Stomach (tissue), 9 donors: Measurements from ENCODE around the gene NPY5R. TPM values are rescaled to one million over a fixed set of nuclear protein-coding genes. Genes with fewer than 3 reads are reported as not detected.

ENCODE experiments used
- DNase-seq, 2 donors: peaks; one replicate each; pipeline versions ENCODE4 v3.0.0 to v3.0.0-alpha.2; 2013 to 2019
- H3K27ac ChIP-seq, 5 donors: fragments of 200-600 bp in 4 of 5; sonication (generic) in 4 of 5; one replicate each; pipeline ENCODE4 v1.5.1; 2013 to 2019; ENCODE audit warnings: mild to moderate bottlenecking in 1 of 5, moderate library complexity in 1 of 5
- H3K27me3 ChIP-seq, 3 donors: fragments of 200-600 bp; sonication (generic); one replicate each; pipeline ENCODE4 v1.5.1; 2017 to 2019; ENCODE audit warnings: mixed run types in 1 of 3
- H3K36me3 ChIP-seq, 4 donors: fragments of 200-600 bp; sonication (generic); 1 replicate in 3 of 4; 2 replicates in 1 of 4; pipeline ENCODE4 v1.5.1; 2016 to 2019
- H3K4me1 ChIP-seq, 4 donors: fragments of 200-600 bp; sonication (generic); one replicate each; pipeline ENCODE4 v1.5.1; 2016 to 2019
- H3K4me3 ChIP-seq, 4 donors: fragments of 200-600 bp; sonication (generic) in 3 of 4; one replicate each; pipeline ENCODE4 v1.5.1; 2016 to 2019; ENCODE audit warnings: mild to moderate bottlenecking in 1 of 4
- H3K9me3 ChIP-seq, 4 donors: fragments of 200-600 bp; sonication (generic); one replicate each; pipeline ENCODE4 v1.5.1; 2016 to 2019
- EP300 ChIP-seq: sonication (generic); formaldehyde crosslinking; IDR thresholded peaks from one replicate; pipeline ENCODE4 v1.6.1; 2017; ENCODE audit warnings: antibody characterized with exemption
- POLR2A ChIP-seq, 4 donors: fragments of 450-650 bp; IDR thresholded peaks; one replicate each; pipeline ENCODE4 v1.6.1; 2016; ENCODE audit warnings: antibody characterized with exemption in 4 of 4, control low read depth in 2 of 4, mild to moderate bottlenecking in 1 of 4, moderate library complexity in 1 of 4
- POLR2AphosphoS5 ChIP-seq, 3 donors: sonication (generic); formaldehyde crosslinking; IDR thresholded peaks; one replicate each; pipeline ENCODE4 v1.6.1; 2016; ENCODE audit warnings: antibody characterized with exemption in 3 of 3
- WGBS, 5 donors: extraction: QIAGEN DNeasy Blood & Tissue Kit in 3 of 5; methylation state at CpG; one replicate each; pipeline versions ENCODE4 v1.1.5 to v1.1.7; 2013 to 2018; 5-methylcytosine and 5-hydroxymethylcytosine counted together
- intact Hi-C: fragments of 100-400 bp; cut with DNase I; formaldehyde crosslinking; loops from one replicate; pipeline ENCODE4 v1.15.1; 2023; ENCODE audit warnings: low total_unique reads
- polyA plus RNA-seq, 3 donors: library from polyadenylated mRNA; stranded (reverse); fragments of 200-250 nt; gene quantifications; one replicate each; pipeline ENCODE4 v1.2.3, GENCODE V29; 2013
- total RNA-seq, 5 donors: library from RNA; depleted of rRNA; stranded (reverse); fragments of >200 nt; gene quantifications; one replicate each; pipeline versions ENCODE4 v1.1.0 to v1.2.3, GENCODE V29; 2014 to 2016
- TF ChIP-seq, protein P1 (sequence below), 7 experiments: fragments of 450-650 bp in 4 of 7; fragments of 200-600 bp in 3 of 7; sonication (generic) in 3 of 7; IDR thresholded peaks; one replicate each; pipeline ENCODE4 v1.5.1; 2016 to 2019; ENCODE audit warnings: antibody characterized with exemption in 7 of 7, control low read depth in 2 of 7, mild to moderate bottlenecking in 1 of 7
- donor health status: healthy with polysubstance abuse.
- donor health status: Bipolar disorder and iron deficiency.
- donor health status: healthy.

NPY5R gene
- total and polyA plus RNA-seq, 8 donors, result 0.55 TPM; not detected in 7

DNA sequence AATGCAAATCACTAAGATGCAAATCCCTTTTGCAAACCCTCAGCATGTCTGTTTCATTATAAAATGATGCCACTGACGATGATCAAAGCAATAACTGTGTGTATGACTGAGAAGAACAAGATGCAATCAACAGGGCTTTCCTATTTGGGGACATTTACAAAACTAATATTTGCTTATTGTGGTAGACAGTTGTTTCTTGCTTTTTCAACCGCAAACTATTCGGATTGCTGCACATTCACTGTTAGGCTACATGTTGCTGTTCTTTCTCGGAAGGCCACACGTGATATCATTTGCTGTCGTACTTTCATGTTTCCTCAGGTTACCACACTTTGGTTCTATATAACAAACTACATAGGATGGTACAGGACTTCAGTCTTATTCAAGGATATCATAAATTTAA is 49.8 kb downstream of the NPY5R start:
- H3K36me3 ChIP-seq, result no peaks in the 10 kb centered on the region
- H3K9me3 ChIP-seq, result no peaks in the 10 kb centered on the region
- intact Hi-C loops, result no loop called here
- no peaks in the 10 kb centered on the region for H3K4me1 ChIP-seq
- H3K4me3 ChIP-seq, result no peak overlapping the region
- DNase-seq, result no peak
- no peak overlapping the region for H3K27ac ChIP-seq
- peaks cover 0 to 4% (median 0%) of the 10 kb centered on the region in 3 donors for H3K27me3 ChIP-seq
- WGBS, 5 donors, result 86 to 93% (median 90%) methylated on average over 6 of the region's 6 CpGs
- TF ChIP-seq, protein P1, sequence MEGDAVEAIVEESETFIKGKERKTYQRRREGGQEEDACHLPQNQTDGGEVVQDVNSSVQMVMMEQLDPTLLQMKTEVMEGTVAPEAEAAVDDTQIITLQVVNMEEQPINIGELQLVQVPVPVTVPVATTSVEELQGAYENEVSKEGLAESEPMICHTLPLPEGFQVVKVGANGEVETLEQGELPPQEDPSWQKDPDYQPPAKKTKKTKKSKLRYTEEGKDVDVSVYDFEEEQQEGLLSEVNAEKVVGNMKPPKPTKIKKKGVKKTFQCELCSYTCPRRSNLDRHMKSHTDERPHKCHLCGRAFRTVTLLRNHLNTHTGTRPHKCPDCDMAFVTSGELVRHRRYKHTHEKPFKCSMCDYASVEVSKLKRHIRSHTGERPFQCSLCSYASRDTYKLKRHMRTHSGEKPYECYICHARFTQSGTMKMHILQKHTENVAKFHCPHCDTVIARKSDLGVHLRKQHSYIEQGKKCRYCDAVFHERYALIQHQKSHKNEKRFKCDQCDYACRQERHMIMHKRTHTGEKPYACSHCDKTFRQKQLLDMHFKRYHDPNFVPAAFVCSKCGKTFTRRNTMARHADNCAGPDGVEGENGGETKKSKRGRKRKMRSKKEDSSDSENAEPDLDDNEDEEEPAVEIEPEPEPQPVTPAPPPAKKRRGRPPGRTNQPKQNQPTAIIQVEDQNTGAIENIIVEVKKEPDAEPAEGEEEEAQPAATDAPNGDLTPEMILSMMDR (IDR thresholded peaks at IDR 0.05), result no peak
- no peak for TF ChIP-seq POLR2AphosphoS5 (IDR thresholded peaks at IDR 0.05)
- no peak for TF ChIP-seq EP300
- TF ChIP-seq POLR2A (IDR thresholded peaks at IDR 0.05), result no peak

DNA sequence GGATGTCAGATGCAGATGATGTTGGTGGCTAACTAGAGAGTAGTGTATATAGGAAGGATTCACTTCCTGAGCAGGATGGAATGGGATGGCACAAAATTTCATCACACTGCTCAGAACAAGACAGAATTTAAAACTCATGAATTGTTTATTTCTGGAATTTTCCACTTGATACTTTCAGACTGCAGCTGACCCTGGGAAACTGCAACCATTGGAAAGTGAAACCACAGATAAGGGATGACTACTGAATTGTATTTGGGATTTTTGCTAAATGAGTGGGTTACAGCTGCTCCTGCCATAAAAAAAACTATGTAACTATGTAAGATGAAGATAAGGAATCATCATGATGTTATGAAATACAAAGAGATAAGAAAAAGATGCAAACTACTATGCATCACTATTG is 51.4 kb downstream of the NPY5R start:
- Histone ChIP-seq H3K36me3 (no peaks in the 10 kb centered on the region), H3K4me3 (no peak overlapping the region), H3K27ac (no peak overlapping the region), H3K27me3 (peaks cover 0 to 5% (median 0%) of the 10 kb centered on the region in 3 donors), H3K4me1 (no peaks in the 10 kb centered on the region), H3K9me3 (no peaks in the 10 kb centered on the region)
- TF ChIP-seq POLR2A (IDR thresholded peaks at IDR 0.05) (no peak), EP300 (no peak), POLR2AphosphoS5 (IDR thresholded peaks at IDR 0.05) (no peak)
- TF ChIP-seq, protein P1 (IDR thresholded peaks at IDR 0.05), result no peak
- DNase-seq, result no peak
- intact Hi-C loops, result no loop called here

DNA sequence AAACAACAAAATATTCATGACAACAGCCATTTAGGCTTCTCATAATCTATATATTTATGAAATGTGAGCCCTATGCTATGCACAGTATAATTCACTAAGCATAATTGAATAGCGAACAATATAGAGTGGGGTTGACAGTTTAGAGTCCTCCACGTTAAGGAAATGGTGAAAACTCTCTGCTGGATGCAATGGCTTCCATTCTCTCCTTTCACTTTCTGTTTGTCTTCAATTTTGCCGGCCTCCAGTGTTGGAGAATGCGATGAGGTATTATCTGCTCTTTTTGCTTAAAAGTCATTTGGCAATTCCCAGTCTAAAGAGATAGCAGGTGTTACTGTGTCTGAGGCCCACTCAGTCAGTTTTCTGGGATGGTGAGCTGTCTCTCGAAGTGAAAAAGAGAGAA is 52.1 kb downstream of the NPY5R start:
- Histone ChIP-seq H3K9me3 (no peaks in the 10 kb centered on the region), H3K27ac (no peak overlapping the region), H3K36me3 (no peaks in the 10 kb centered on the region), H3K27me3 (peaks cover 0 to 5% (median 0%) of the 10 kb centered on the region in 3 donors), H3K4me3 (peak overlapping the region in 1 of 4 donors; percentile 2), H3K4me1 (no peaks in the 10 kb centered on the region)
- WGBS, 5 donors, result 58 to 71% (median 66%) methylated on average over 5 of the region's 5 CpGs
- intact Hi-C loops, result no loop called here
- no peak for DNase-seq
- TF ChIP-seq POLR2A (IDR thresholded peaks at IDR 0.05), result no peak

DNA sequence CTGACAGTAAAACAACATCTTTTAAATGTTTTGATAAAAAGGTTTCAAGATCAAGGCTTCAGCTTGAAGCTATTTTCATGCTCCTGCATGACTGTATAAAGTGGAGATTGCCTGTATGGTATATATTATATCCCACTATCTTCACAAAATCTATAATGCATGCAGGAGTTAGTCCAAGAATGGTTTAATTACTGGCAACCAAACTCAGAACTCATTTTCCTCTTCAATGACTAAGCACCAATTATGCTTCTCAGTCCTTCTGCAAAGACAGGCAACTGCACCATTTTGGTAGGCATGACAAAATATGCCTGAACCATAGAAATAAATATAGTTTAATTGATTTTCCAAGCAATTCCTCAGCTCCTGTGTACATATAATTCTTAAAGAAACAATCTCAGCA is 54.5 kb downstream of the NPY5R start:
- no peak for DNase-seq
- Histone ChIP-seq H3K4me3 (no peak overlapping the region), H3K27ac (no peak overlapping the region), H3K9me3 (no peaks in the 10 kb centered on the region), H3K4me1 (no peaks in the 10 kb centered on the region), H3K36me3 (no peaks in the 10 kb centered on the region), H3K27me3 (peaks cover 0 to 5% (median 0%) of the 10 kb centered on the region in 3 donors)
- TF ChIP-seq, protein P1 (IDR thresholded peaks at IDR 0.05), result no peak
- TF ChIP-seq EP300 (no peak), POLR2AphosphoS5 (IDR thresholded peaks at IDR 0.05) (no peak), POLR2A (IDR thresholded peaks at IDR 0.05) (no peak)
- intact Hi-C loops, result no loop called here

DNA sequence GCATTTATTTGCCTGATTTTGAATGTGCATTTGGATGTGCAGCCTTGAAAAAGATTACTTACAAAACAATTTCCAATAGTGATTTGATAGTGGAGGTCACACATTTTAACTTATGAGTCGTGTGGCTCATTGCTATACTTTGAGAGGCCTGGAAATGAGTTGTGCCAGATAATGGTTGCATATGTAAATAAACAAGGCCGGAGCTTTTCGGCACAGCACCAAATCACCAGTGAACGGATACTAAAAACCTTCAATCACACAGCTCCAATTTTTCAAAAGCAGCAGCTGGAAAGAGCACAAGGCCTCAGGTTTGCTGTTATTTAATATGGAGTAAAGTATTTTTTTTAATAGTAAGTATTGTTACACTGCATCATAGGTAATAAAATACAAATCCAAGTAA is 57.2 kb downstream of the NPY5R start:
- no peak overlapping the region for H3K27ac ChIP-seq
- TF ChIP-seq POLR2AphosphoS5 (IDR thresholded peaks at IDR 0.05) (no peak), EP300 (no peak), POLR2A (IDR thresholded peaks at IDR 0.05) (no peak)
- TF ChIP-seq, protein P1 (IDR thresholded peaks at IDR 0.05), result no peak
- no peaks in the 10 kb centered on the region for H3K4me1 ChIP-seq
- intact Hi-C loops, result no loop called here
- no peaks in the 10 kb centered on the region for H3K36me3 ChIP-seq
- no peaks in the 10 kb centered on the region for H3K9me3 ChIP-seq
- WGBS, 5 donors, result 30 to 52% (median 36%) methylated on average over 4 of the region's 4 CpGs
- DNase-seq, result no peak
- peaks cover 0 to 5% (median 0%) of the 10 kb centered on the region in 3 donors for H3K27me3 ChIP-seq
- no peak overlapping the region for H3K4me3 ChIP-seq

Other genes starting within 250 kb of the NPY5R start
- gene NAF1, start 177.0 kb upstream of the NPY5R start, total RNA-seq, result 10 to 100 TPM in 4 of 5 donors, not detected in 1; 28.6 to 40.1 (median 35.0) TPM
- 1 to 10 TPM; 2.6 to 4.6 (median 4.2) TPM for gene NAF1, start 177.0 kb upstream of the NPY5R start, polyA plus RNA-seq
- 10 to 100 TPM in 1 of 5 donors, 1 to 10 TPM in 2, under 1 TPM in 1, not detected in 1; 0.89 to 21.6 (median 6.2) TPM for gene NPY1R, start 11.3 kb upstream of the NPY5R start, total RNA-seq
- under 1 TPM in 2 of 3 donors, not detected in 1; 0.33 to 0.37 TPM for gene NPY1R, start 11.3 kb upstream of the NPY5R start, polyA plus RNA-seq
- gene TKTL2, start 129.9 kb downstream of the NPY5R start, total RNA-seq, result under 1 TPM in 1 of 5 donors, not detected in 4; 0.87 TPM
- not detected for gene TKTL2, start 129.9 kb downstream of the NPY5R start, polyA plus RNA-seq
- gene TMA16, start 150.8 kb downstream of the NPY5R start, total RNA-seq, result 10 to 100 TPM in 3 of 5 donors, 1 to 10 TPM in 2; 6.7 to 79.4 (median 38.0) TPM
- gene TMA16, start 150.8 kb downstream of the NPY5R start, polyA plus RNA-seq, result 10 to 100 TPM in 2 of 3 donors, 1 to 10 TPM in 1; 9.4 to 18.5 (median 15.3) TPM